ENCODE results near the gene FAAH.

GRCh38 chr1:46411010-46411405, 16.9 kb downstream of the FAAH start:
- TF ChIP-seq CTCF (IDR thresholded peaks at IDR 0.05) = no peak
- TF ChIP-seq EZH2 (IDR thresholded peaks at IDR 0.05) = no peak

Data from neural progenitor cell (in vitro differentiated cells).